ENCODE measurements around the gene ASIC2.

Gene ASIC2

GRCh38 chr17:33202796-33203495 lies 90.1 kb downstream of the ASIC2 start:
- no peak for DNase-seq

- no peak for DNase-seq
Observed at GRCh38 chr17:33202021-33202420, 91.1 kb downstream of the ASIC2 start.

GRCh38 chr17:33201283-33201682 lies 91.8 kb downstream of the ASIC2 start:
- no peak for DNase-seq

DNA sequence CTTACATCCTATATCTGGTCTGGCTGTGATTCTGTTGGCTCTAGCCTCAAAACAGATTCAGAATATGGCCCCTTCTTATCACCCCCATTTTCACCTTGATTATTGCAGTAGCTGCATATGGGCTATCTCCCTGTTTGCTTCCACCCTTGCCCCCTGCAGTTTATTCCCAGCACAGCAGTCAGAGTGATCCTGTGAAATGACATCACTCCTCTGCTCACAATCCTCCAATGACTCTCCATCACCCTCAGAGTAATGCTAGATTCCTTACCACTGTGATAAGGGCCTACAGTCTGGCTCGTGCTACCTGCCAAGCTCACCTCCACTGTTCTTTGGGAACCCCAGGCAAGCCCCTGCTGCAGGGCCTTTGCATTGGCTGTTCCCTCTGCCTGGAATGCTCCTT lies 92.5 kb downstream of the ASIC2 start:
- DNase-seq: no peak

DNA sequence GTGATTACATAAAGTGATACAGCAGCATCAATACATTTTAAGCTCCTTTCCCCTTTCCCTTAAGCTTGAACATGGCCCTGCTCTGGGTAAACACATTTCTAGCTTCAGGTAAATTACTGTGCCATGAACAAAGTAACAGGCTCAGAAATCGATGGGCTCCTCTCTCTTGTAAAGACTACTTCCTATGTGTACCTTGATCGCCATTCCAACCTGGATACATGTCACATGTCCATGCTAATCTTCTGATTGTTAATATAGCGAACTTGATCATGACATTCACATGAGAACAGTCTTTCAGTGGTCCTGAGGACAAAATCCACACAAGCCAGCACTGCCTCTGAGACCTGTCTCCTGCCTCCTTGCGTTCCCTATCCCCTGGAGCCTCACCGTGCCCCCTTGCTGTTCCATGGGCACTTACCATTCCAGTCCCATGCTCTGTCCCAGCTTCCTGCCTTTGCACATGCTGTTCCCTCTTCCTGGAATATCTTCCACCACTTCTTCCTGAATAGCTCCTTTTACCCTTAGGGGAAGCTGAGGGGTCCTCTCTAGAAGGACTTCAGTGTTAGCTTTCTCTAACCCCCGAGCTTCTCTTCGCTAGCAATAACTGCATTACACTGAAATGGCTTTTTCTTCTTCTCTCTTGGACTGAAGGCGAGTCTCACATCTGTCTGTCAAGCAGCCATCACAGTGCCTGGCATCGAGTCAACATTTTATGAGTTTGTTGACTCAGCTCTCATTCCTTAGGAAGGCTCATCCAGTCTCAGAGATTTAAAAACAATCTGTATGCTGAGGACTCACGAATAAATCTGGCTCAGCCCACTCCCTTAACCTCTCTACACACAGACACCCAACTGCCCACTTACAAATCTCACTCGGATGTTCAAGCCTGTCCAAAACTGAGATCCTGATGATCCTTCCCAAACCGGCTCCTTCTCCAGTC lies 93.3 kb downstream of the ASIC2 start:
- DNase-seq: no peak

GRCh38 chr17:33198954-33199353 lies 94.1 kb downstream of the ASIC2 start:
- DNase-seq: no peak

DNA sequence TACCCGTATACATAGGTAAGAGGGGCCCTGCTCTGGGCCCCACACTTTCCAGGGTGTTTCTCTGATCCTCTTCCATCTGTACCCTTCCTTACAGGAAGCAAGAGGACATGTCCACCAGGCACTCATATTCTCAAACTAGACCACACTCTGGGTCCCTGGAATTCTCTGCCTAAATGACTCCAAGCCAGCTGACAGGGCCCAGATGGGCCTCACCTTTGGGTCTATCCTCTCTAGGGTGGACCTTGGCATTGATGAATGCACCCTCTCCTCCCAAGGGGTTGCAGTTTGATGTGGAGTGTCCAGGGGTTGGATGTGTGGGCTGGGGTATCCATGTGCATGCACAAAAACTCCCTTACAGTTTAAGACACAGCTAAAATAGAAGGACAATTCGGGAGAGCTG lies 95.8 kb downstream of the ASIC2 start:
- DNase-seq: no peak

DNA sequence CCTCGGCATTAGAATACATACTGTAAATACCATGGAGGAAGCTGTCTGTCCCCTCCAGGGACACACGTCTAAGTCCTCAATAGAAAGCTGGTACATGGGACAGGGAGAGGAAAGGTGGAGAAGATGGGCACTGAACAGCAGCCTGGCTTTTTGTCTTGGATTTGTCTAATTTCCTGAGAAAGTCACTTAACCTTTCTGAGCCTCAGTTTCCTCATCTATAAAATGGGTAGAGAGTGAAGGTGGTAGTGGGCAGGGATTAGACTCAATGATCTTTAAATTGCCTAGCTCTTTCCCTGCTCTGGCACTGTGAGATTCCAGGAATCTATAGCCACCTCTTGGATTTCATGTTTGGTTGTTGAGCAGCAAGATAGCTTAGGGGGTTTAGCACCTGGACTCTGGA lies 96.2 kb downstream of the ASIC2 start:
- no peak for DNase-seq

- no peak for DNase-seq
Observed at GRCh38 chr17:33192951-33193911, 99.9 kb downstream of the ASIC2 start.

GRCh38 chr17:33183487-33184026 lies 109.5 kb downstream of the ASIC2 start:
- DNase-seq: no peak

DNA sequence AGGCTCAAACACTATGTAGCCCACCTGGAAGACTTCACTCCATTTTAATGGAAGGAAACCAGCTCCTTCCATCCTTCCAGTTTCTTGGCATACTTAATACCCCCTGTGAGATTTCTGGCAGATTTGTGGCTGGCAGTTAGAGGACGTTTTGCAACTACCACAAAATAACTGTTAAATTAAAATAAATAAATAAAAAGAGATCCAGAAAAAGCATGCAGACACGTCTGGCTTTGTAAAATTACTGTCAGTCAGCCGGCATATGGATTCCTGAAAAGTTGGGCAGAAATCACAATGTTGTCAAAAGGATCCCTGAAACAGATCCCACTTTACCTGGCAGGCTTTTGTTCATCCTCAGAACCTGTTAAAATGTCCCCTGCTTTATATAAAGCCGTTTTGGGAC lies 113.9 kb downstream of the ASIC2 start:
- DNase-seq: no peak

GRCh38 chr17:33178681-33179080 lies 114.4 kb downstream of the ASIC2 start:
- no peak for DNase-seq

DNA sequence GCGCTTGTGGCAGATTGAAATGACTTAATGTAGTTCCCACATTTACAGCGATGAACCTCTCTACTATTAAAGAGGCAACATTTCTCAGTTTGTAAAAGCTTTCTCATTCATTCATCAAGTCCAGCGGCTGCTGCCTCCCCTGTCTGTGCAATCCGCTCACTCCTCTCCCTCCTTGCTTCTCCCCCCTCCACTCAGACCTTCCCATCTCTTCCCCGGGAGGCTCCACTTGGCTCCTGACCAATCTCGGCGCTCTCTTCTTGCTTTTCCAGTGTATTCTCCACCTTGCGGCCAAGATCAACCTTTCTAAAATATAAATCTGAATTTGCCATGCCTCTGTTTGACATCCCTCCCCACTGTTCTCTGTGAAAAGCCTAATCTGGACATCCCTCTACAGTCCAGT lies 117.5 kb downstream of the ASIC2 start:
- DNase-seq: no peak

DNA sequence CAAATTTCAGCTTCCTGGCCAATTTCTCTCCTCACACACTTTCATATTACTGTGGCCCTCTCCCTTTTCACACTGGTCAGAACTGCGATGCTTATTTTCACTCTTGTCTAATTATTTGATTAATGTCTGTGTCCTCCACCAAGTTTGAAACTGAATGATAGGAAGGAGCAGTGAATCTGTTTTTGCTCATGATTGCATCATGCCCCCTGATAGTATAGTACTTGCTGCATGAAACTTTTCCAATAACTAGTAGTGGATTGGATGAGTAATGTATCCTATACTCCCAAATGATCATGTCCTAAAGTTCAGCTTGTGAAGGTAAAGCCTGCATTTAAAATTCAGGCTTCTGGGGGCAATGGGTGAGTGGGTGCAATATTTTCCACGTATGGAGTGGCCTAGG lies 121.2 kb downstream of the ASIC2 start:
- no peak for DNase-seq

DNA sequence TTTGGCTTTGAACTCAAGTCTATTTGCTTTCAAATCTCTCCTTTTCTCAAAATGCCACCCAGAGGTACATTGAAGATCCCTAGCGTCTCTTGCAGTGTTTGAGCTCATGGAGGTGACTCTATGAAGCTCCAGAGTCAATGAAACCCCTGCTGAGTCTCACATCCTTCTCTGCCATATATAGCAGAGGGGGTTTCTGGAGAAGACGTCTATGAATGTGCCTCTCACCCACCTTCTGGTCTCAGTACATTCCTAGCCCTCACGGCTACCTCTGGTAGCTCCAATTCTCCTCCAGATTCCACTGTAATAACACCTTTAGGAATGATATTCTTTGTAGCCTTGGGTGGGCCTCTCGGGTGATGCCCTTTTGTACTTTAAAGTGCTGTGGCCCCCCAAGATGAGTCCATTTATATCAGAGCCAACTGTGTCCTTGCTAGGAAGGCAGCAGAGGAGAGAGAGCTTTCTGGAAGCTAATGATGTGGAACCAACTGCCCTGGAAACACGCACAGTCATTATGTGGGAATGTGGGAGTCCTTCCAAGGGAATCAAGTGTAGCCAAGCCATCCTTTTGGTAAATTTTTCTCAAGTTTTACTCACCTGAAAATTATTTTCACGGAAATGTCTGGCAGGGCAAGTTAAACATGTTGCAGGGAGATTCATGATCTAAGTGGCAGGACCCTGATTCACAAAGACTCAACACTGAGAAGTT lies 123.4 kb downstream of the ASIC2 start:
- DNase-seq: no peak

- DNase-seq: no peak
Observed at GRCh38 chr17:33167736-33168135, 125.4 kb downstream of the ASIC2 start.

GRCh38 chr17:33166472-33166871 lies 126.6 kb downstream of the ASIC2 start:
- DNase-seq: no peak

GRCh38 chr17:33164169-33164881 lies 128.8 kb downstream of the ASIC2 start:
- no peak for DNase-seq

DNA sequence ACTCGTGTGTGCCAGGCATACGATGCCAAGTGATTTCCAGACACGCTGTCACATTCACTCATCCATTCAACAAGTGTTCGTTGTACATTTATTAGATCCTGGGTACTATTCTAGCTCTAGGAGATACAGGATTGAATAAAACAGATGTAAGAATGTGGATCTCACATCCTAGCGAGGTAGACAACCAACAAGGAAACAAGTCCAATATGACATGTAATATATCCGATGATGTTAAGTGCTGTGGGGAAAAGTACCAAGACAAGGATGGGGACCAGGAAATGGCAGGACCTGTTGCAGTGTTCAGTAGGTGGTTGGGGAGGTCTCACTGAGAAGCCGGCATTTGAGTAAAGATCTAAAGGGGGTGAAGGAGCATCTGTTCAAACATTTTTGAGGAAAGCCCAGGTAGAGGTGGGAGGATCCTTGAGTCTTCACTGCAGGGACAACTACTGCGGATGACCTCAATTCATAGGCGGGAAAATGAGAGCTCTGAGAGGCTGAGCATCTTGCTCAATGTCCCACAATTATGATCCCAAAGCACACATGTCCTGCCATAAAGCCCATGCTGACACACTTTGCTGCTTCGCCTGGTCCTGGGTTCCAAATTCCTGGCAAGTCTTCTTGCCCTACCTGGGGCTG lies 129.4 kb downstream of the ASIC2 start:
- no peak for DNase-seq

GRCh38 chr17:33154869-33155455 lies 138.1 kb downstream of the ASIC2 start:
- DNase-seq: no peak
